Subcutaneous abdominal adipose tissue (tissue), 5 donors: ENCODE results near the gene DPM2.

ENCODE experiments used
- H3K27ac ChIP-seq: one replicate; pipeline ENCODE4 v1.7.0; 2013; ENCODE audit warnings: low read depth, mild to moderate bottlenecking, inconsistent platforms, low read length, moderate library complexity
- H3K27me3 ChIP-seq, 5 donors: one replicate each; pipeline ENCODE4 v1.7.0; 2013; ENCODE audit warnings: low read length in 5 of 5, inconsistent platforms in 1 of 5; ENCODE audit not compliant: control insufficient read depth in 5 of 5, insufficient read depth in 4 of 5
- H3K36me3 ChIP-seq, 5 donors: one replicate each; pipeline ENCODE4 v1.7.0; 2013; ENCODE audit warnings: low read length in 5 of 5; ENCODE audit not compliant: control insufficient read depth in 5 of 5, insufficient read depth in 5 of 5
- H3K4me1 ChIP-seq, 5 donors: one replicate each; pipeline ENCODE4 v1.7.0; 2013; ENCODE audit warnings: low read length in 5 of 5, mild to moderate bottlenecking in 3 of 5, moderate library complexity in 1 of 5; ENCODE audit not compliant: control insufficient read depth in 5 of 5, insufficient read depth in 5 of 5
- H3K4me3 ChIP-seq, 5 donors: one replicate each; pipeline ENCODE4 v1.7.0; 2013; ENCODE audit warnings: low read length in 5 of 5, low read depth in 1 of 5
- H3K9ac ChIP-seq, 5 donors: one replicate each; pipeline ENCODE4 v1.7.0; 2013; ENCODE audit warnings: low read length in 5 of 5, mild to moderate bottlenecking in 4 of 5, moderate library complexity in 3 of 5
- H3K9me3 ChIP-seq, 5 donors: one replicate each; pipeline ENCODE4 v1.7.0; 2013; ENCODE audit warnings: low read length in 5 of 5; ENCODE audit not compliant: control insufficient read depth in 5 of 5
- donor health status: healthy.
- donor health status: healthy.
- donor health status: healthy.
- donor health status: healthy.
- donor health status: healthy.

DPM2 gene

DNA sequence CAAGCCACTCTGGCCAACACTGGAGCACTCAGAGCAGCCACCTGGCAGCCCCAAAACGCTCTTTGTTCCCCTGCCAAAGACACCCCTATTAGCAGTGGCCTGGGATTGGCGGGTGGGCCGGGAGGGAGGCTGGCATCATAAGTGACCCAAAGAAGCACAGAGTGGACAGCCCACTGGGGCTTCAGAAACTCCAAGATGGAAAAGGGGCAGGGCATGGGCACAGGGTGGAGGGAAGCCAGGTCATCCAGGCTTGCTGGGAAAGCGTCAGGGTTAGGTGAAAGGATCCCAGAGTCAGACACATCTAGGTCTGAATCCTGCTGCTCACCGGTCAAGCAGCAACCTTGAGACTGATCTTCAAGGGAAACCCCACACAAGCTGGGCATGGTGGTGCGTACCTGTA, 28.3 kb upstream of the DPM2 start:
- Histone ChIP-seq H3K36me3 (no peaks in the 10 kb centered on the region), H3K4me3 (peak overlapping the region in 3 of 5 donors; percentile 14 to 54 (median 21)), H3K27ac (peak overlapping the region; percentile 52), H3K27me3 (no peaks in the 10 kb centered on the region), H3K9me3 (no peaks in the 10 kb centered on the region), H3K4me1 (peaks cover 10 to 55% (median 51%) of the 10 kb centered on the region in 5 donors), H3K9ac (peak overlapping the region in 4 of 5 donors; percentile 10 to 56 (median 34))

DNA sequence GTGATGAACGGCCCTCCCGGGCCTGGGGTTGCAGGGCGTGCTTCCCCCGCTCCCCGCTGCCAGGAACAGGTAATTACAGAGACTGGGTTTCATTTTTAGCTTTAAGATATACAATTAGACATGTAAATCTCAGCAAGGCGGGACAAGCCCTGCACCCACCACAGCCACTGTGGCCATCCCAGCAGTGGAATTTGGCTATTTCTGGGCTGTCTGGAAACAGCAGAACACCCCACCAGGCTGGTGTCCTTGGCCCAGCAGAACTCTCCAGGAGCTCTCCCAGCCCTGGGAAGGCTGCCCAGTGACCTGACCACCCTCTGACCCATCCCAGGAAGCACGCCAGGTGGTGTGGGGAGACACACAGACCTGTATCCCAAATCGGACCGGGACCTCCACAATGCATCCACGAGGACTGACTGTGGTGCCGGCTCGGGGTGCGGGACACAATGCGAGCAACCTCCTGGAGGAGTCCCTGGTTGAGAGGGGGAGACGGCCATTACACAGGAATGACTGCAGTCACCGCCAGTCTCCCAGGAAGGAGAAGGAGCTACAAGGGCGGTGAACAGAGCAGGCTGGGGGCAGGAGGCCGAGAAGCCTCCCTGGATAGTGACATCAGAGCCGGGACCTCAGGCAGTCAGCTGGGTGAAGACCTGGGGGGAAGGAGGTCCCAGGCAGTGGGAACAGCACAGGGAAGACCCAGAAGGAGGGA, 25.9 kb upstream of the DPM2 start:
- Histone ChIP-seq H3K27me3 (no peaks in the 10 kb centered on the region), H3K4me1 (peaks cover 10 to 52% (median 47%) of the 10 kb centered on the region in 5 donors), H3K9ac (peak overlapping the region in 1 of 5 donors; percentile 7)

DNA sequence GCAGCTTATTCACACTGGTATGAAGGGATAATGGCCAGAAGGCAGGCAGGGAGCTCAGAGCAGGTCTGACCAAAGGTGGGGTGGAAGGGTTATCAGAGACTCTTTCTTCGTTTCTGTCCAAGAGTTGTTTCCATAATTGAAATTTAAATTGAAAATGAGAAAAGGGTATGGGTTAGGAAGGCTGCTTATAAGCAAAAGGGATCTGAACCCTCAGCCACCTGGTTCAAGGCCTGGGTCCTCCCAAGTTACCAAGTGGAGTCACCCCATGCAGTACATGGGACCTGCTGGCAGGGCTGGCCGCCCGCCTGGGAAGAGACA, 25.3 kb upstream of the DPM2 start:
- Histone ChIP-seq H3K36me3 (no peaks in the 10 kb centered on the region), H3K9ac (peak overlapping the region in 1 of 5 donors; percentile 7), H3K4me1 (peaks cover 10 to 47% (median 42%) of the 10 kb centered on the region in 5 donors), H3K27ac (no peak overlapping the region), H3K9me3 (no peaks in the 10 kb centered on the region), H3K4me3 (no peak overlapping the region), H3K27me3 (no peaks in the 10 kb centered on the region)

More for the DNA sequence above, 25.9 kb upstream of the DPM2 start:
- Histone ChIP-seq H3K36me3 (no peaks in the 10 kb centered on the region), H3K9me3 (no peaks in the 10 kb centered on the region), H3K27ac (no peak overlapping the region), H3K4me3 (no peak overlapping the region)

DNA sequence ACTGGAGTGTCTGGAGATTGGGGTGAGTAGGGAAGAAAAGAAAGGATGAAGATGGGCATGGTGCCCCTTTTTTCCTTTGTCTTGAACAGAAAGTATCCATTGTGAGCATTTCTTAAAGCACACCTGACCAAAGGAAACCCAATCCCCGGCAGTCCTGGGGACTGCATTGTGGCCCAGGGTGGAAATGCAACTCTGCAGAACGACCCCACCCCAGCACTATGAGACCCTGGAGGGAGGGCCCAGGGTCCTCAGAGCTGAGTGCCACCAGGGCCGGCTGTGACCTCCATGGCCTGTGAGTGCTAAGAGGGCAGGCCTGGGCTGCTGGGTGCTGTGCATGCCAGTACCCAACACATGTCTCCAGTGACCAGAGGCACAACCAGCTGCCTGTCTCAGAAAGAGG, 24.6 kb upstream of the DPM2 start:
- Histone ChIP-seq H3K36me3 (no peaks in the 10 kb centered on the region), H3K4me1 (peaks cover 10 to 44% (median 39%) of the 10 kb centered on the region in 5 donors), H3K4me3 (no peak overlapping the region), H3K27me3 (no peaks in the 10 kb centered on the region), H3K9me3 (no peaks in the 10 kb centered on the region), H3K27ac (no peak overlapping the region), H3K9ac (no peak overlapping the region)

DNA sequence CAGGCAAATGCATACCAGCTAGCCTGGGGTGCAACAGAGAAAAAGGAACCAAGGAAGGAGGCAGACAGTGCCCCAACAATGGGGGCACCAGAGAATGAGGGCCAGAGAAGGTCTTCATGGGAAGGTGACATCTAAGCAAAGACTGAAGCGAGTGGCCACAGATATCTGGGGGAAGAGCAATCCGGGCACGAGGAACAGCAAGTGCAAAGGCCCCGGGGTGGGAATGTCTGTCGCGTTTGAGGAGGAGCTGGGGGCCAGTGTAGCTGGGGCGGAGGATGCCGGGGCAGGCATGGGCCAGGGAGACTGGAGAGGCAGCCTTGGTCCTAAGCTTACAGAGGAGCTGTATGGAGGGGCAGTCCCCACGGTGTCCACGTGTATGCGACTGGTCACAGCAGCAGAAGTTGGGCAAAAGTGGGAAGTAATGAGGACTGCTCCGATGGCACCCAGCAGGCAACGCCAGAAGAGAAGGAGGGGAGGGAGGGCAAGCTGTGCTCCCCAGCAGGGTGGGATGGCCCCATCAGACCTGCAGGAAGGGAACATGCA, 24.0 kb upstream of the DPM2 start:
- no peak overlapping the region for H3K9ac ChIP-seq

DNA sequence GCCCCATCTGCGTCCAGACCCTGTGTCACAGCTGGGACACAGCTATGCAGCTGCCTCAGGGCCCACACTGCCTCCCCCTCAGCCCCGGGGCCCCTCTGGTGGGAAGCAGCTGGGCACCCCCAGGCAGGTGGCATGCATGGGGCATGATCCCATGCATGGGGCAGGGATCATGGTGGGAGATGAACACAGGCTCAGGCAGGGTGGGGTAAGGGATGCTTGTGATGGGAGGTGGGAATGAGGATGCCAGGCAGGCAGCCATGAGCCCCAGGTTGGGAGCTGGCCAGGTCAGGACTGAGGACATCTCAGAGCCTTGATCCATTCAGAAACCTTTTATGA, 23.5 kb upstream of the DPM2 start:
- no peak overlapping the region for H3K9ac ChIP-seq
- no peak overlapping the region for H3K27ac ChIP-seq
- H3K27me3 ChIP-seq = no peaks in the 10 kb centered on the region
- H3K9me3 ChIP-seq = no peaks in the 10 kb centered on the region
- no peaks in the 10 kb centered on the region for H3K36me3 ChIP-seq
- H3K4me3 ChIP-seq = no peak overlapping the region
- peaks cover 10 to 33% (median 28%) of the 10 kb centered on the region in 5 donors for H3K4me1 ChIP-seq

More for the DNA sequence above, 24.0 kb upstream of the DPM2 start:
- no peaks in the 10 kb centered on the region for H3K9me3 ChIP-seq
- no peaks in the 10 kb centered on the region for H3K27me3 ChIP-seq
- peaks cover 10 to 38% (median 34%) of the 10 kb centered on the region in 5 donors for H3K4me1 ChIP-seq
- no peak overlapping the region for H3K4me3 ChIP-seq
- H3K36me3 ChIP-seq = no peaks in the 10 kb centered on the region
- H3K27ac ChIP-seq = no peak overlapping the region

DNA sequence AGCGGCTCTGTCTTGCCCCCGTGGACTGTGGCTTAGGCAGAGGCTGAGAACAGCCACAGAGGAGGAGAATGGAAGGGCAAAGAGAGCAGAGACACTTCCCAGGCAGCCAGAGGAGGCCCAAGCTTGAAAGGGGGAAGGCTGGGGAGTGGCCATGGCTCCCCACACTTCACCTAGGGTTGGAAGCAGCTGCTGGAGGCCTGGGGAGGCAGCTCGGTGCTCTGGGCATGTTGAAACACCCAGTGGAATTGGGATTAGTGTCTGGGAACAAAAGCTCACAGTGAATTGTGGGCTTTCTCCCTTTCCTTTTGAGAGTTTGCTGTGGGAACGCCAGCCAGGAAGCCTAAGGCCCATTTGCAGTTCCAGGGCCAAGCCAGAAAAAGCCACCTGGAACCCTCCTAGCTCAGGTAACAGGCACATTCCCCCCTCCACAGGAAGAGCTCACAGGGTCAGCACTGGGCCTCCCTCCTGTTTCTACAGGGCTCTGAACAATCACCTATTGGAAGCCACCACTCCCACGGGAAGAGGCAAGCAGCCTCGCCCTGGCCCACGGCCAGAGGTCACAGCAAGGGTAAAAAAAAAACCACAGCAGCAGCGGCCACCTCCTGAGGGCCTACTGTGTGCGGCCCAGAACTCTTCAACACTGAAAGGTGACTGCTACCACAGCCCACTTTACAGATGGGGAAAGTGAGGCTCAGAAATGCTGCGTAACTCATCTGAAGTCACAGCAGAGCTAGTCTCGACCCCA, 22.9 kb upstream of the DPM2 start:
- Histone ChIP-seq H3K36me3 (no peaks in the 10 kb centered on the region), H3K9me3 (no peaks in the 10 kb centered on the region), H3K27ac (no peak overlapping the region), H3K27me3 (no peaks in the 10 kb centered on the region), H3K4me3 (no peak overlapping the region), H3K4me1 (peaks cover 6 to 27% (median 22%) of the 10 kb centered on the region in 5 donors), H3K9ac (peak overlapping the region in 4 of 5 donors; percentile 0 to 46 (median 17))

DNA sequence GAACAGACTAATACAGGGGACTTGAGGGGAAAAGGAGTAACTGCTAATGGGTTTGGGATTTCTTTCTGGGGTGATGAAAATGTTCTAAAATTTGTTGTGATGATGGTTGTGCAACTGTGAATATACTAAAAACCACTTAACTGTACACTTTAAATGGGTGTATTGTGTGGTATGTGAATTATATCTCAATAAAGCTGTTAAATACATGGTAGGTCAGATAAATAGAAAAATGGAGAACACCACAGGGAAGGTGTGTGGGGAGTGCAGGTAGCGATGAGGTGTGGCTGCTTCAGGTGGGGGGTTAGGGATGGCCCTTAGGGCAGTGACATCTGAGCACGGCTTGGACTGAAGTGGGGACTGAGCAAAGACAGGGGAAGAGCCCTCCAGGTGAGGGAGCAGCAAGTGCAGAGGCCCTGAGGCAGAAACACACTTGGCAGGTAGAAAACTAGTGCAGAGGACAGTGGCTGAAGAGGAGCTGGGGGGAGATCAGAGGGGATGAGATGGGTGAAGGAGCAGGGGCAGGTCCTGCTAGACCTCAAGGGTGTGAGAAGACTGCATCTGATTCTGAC, 22.3 kb upstream of the DPM2 start:
- Histone ChIP-seq H3K27me3 (no peaks in the 10 kb centered on the region), H3K9ac (peak overlapping the region in 2 of 5 donors; percentile 0 to 46), H3K27ac (no peak overlapping the region), H3K4me1 (peaks cover 2 to 21% (median 16%) of the 10 kb centered on the region in 5 donors), H3K4me3 (no peak overlapping the region), H3K36me3 (no peaks in the 10 kb centered on the region), H3K9me3 (no peaks in the 10 kb centered on the region)

DNA sequence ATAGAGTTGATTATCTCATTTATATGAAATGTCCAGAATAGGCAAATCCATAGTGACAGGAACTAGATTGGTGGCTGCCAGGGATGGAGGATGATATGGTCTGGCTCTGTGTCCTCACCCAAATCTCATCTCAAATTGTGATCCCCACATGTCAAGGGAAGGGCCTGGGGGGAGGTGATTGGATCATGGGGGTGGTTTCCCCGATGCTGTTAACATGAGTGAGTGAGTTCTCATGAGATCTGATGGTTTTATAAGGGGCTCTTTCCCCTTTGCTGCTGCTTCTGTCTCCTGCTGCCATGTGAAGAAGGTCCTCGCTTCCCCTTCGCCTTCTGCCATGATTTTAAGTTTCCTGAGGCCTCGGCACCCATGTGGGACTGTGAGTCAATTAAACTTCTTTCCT, 21.7 kb upstream of the DPM2 start:
- Histone ChIP-seq H3K36me3 (no peaks in the 10 kb centered on the region), H3K27me3 (no peaks in the 10 kb centered on the region), H3K27ac (no peak overlapping the region), H3K4me1 (peaks cover 2 to 20% (median 15%) of the 10 kb centered on the region in 5 donors), H3K4me3 (no peak overlapping the region), H3K9me3 (no peaks in the 10 kb centered on the region), H3K9ac (no peak overlapping the region)

DNA sequence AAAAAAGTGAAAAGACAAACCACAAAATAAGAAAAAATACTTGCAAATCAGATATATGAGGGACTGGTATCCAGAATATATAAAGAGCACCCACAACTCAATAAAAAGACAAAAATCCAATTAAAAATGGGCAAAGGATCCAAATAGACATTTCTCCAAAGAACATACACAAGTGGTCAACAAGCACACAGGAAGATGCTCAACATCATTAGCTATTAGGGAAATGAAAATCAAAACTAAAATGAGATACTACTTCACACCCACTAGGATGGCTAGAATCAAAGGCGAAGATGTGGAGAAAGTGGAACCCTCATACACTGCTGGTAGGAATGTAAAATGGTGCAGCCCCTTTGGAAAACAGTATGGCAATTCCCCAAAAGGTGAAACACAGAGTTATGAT, 21.1 kb upstream of the DPM2 start:
- no peak overlapping the region for H3K4me3 ChIP-seq
- H3K4me1 ChIP-seq = peaks cover 2 to 20% (median 11%) of the 10 kb centered on the region in 5 donors
- no peaks in the 10 kb centered on the region for H3K36me3 ChIP-seq
- H3K9ac ChIP-seq = no peak overlapping the region
- H3K27me3 ChIP-seq = no peaks in the 10 kb centered on the region
- H3K9me3 ChIP-seq = no peaks in the 10 kb centered on the region
- H3K27ac ChIP-seq = no peak overlapping the region
